H1 (cell line): ENCODE results near the gene SCGB1D4. TPM values are rescaled to one million over a fixed set of nuclear protein-coding genes. Genes with fewer than 3 reads are reported as not detected.

Source experiments
- CTCF ChIA-PET: fragments of 300-600 bp; sonication (Branson Sonifier 250); formaldehyde crosslinking; loops from one replicate; lab custom pipeline; 2021; ENCODE audit not compliant: partially characterized antibody; lab: Charles Lee
- POLR2A ChIA-PET: fragments of 300-600 bp; sonication (Branson Sonifier 250); formaldehyde crosslinking; loops from one replicate; lab custom pipeline; 2021; ENCODE audit warnings: inconsistent platforms; ENCODE audit not compliant: partially characterized antibody; lab: Charles Lee
- DNase-seq, 2 experiments: peaks; one replicate each; pipeline versions ENCODE4 v3.0.0 to v3.0.0-alpha.2; 2010 to 2022; ENCODE audit warnings: low spot score in 2 of 2, low read depth in 1 of 2, mixed read lengths in 1 of 2
- FAIRE-seq: peaks from 2 replicates; lab custom pipeline; 2011; peaks lifted over from hg19 to GRCh38; lab: Jason Lieb, UNC
- H2AFZ ChIP-seq: 2 replicates; pipeline ENCODE4 v1.8.1; 2012; ENCODE audit warnings: low read length, inconsistent platforms
- H2AK5ac ChIP-seq: 2 replicates; pipeline ENCODE4 v1.6.1; 2013; ENCODE audit warnings: low read depth, low read length
- H2BK120ac ChIP-seq: replicated peaks from 2 replicates; pipeline ENCODE3; 2013; ENCODE audit warnings: low read depth, low read length, inconsistent platforms
- H2BK12ac ChIP-seq: 2 replicates; pipeline ENCODE4 v1.6.1; 2013; ENCODE audit warnings: low read depth, low read length
- H2BK15ac ChIP-seq: 2 replicates; pipeline ENCODE4 v1.6.1; 2013; ENCODE audit warnings: low read length
- H2BK20ac ChIP-seq: 2 replicates; pipeline ENCODE4 v1.6.1; 2013; ENCODE audit warnings: low read length
- H2BK5ac ChIP-seq: 2 replicates; pipeline ENCODE4 v1.6.1; 2013; ENCODE audit warnings: low read depth, low read length
- H3K14ac ChIP-seq: 2 replicates; pipeline ENCODE4 v1.6.1; 2013; ENCODE audit warnings: inconsistent platforms; ENCODE audit not compliant: insufficient read length
- H3K18ac ChIP-seq: 2 replicates; pipeline ENCODE4 v1.6.1; 2013; ENCODE audit warnings: low read length; ENCODE audit errors: extremely low read depth
- H3K23ac ChIP-seq: 2 replicates; pipeline ENCODE4 v1.6.1; 2013; ENCODE audit warnings: inconsistent platforms; ENCODE audit not compliant: insufficient read length
- H3K23me2 ChIP-seq: 2 replicates; pipeline ENCODE4 v1.6.1; 2013; ENCODE audit warnings: low read depth, low read length
- H3K27ac ChIP-seq: 2 replicates; pipeline ENCODE4 v1.6.1; 2011; ENCODE audit warnings: low read depth, low read length, inconsistent platforms
- H3K27me3 ChIP-seq, 4 experiments: replicated peaks in 1 of 4; 1 replicate in 1 of 4; 2 replicates in 3 of 4; pipeline versions ENCODE4 v1.6.1 to v1.8.1; 2011 to 2013; ENCODE audit warnings: low read length in 3 of 4, mild to moderate bottlenecking in 3 of 4, inconsistent platforms in 2 of 4, mixed read lengths in 2 of 4, moderate library complexity in 1 of 4; ENCODE audit not compliant: control insufficient read depth in 3 of 4, insufficient read depth in 3 of 4; ENCODE audit errors: extremely low read depth in 1 of 4
- H3K36me3 ChIP-seq, 4 experiments: 2 replicates each; pipeline versions ENCODE4 v1.6.1 to v1.8.1; 2011 to 2013; ENCODE audit warnings: mild to moderate bottlenecking in 4 of 4, low read length in 3 of 4, moderate library complexity in 2 of 4, control low read depth in 1 of 4, inconsistent platforms in 1 of 4; ENCODE audit not compliant: insufficient read depth in 4 of 4, control insufficient read depth in 2 of 4
- H3K4ac ChIP-seq: replicated peaks from 2 replicates; pipeline ENCODE3; 2013; ENCODE audit warnings: low read length, low read depth, mixed read lengths, inconsistent platforms; ENCODE audit not compliant: insufficient read length
- H3K4me1 ChIP-seq, 4 experiments: replicated peaks in 1 of 4; 1 replicate in 1 of 4; 2 replicates in 3 of 4; pipeline versions ENCODE4 v1.6.1 to v1.8.1; 2011 to 2013; ENCODE audit warnings: low read length in 3 of 4, inconsistent platforms in 2 of 4, mixed read lengths in 1 of 4; ENCODE audit not compliant: insufficient read depth in 4 of 4, control insufficient read depth in 3 of 4
- H3K4me2 ChIP-seq, 2 experiments: 2 replicates each; pipeline versions ENCODE4 v1.6.1 to v1.8.1; 2011 to 2013; ENCODE audit warnings: low read depth in 2 of 2, low read length in 2 of 2, control low read depth in 1 of 2, inconsistent platforms in 1 of 2, mild to moderate bottlenecking in 1 of 2; ENCODE audit not compliant: insufficient read depth in 1 of 2
- H3K4me3 ChIP-seq, 4 experiments: fragments of 200-600, 300-600 bp in 1 of 4; sonication (generic), shearing (Covaris generic), sonication (Bioruptor Twin) in 1 of 4; 2 replicates each; pipeline versions ENCODE4 v1.5.1 to v1.8.1; 2011 to 2016; ENCODE audit warnings: low read length in 4 of 4, low read depth in 3 of 4, control low read depth in 2 of 4, inconsistent platforms in 2 of 4, mild to moderate bottlenecking in 2 of 4, mixed read lengths in 1 of 4, moderate library complexity in 1 of 4; ENCODE audit not compliant: insufficient read depth in 2 of 4; ENCODE audit errors: extremely low read depth in 1 of 4
- H3K56ac ChIP-seq: replicated peaks from 2 replicates; pipeline ENCODE3; 2013; ENCODE audit warnings: low read depth, mild to moderate bottlenecking, mixed read lengths, low read length, inconsistent platforms; ENCODE audit not compliant: insufficient read length
- H3K79me1 ChIP-seq: 2 replicates; pipeline ENCODE4 v1.6.1; 2013; ENCODE audit warnings: low read depth, low read length, control low read depth
- H3K79me2 ChIP-seq, 2 experiments: 2 replicates each; pipeline versions ENCODE4 v1.6.1 to v1.8.1; 2012 to 2013; ENCODE audit warnings: low read length in 2 of 2, mild to moderate bottlenecking in 2 of 2, inconsistent platforms in 1 of 2; ENCODE audit not compliant: insufficient read depth in 2 of 2, control insufficient read depth in 1 of 2
- H3K9ac ChIP-seq, 4 experiments: replicated peaks in 1 of 4; 1 replicate in 1 of 4; 2 replicates in 3 of 4; pipeline versions ENCODE4 v1.6.1 to v1.8.1; 2011 to 2013; ENCODE audit warnings: low read depth in 3 of 4, low read length in 3 of 4, control low read depth in 2 of 4, mild to moderate bottlenecking in 2 of 4, moderate library complexity in 2 of 4, inconsistent platforms in 1 of 4; ENCODE audit errors: extremely low read depth in 1 of 4
- H3K9me3 ChIP-seq, 2 experiments: 2 replicates each; pipeline versions ENCODE4 v1.6.1 to v1.8.1; 2012 to 2013; ENCODE audit warnings: mild to moderate bottlenecking in 2 of 2, moderate library complexity in 2 of 2, control low read depth in 1 of 2, inconsistent platforms in 1 of 2, low read depth in 1 of 2, low read length in 1 of 2, mixed read lengths in 1 of 2; ENCODE audit not compliant: insufficient read depth in 2 of 2
- H4K20me1 ChIP-seq, 2 experiments: replicated peaks in 1 of 2; 2 replicates each; pipeline versions ENCODE3 to v1.8.1; 2011 to 2013; ENCODE audit warnings: inconsistent platforms in 2 of 2, low read length in 2 of 2, mild to moderate bottlenecking in 1 of 2; ENCODE audit not compliant: insufficient read depth in 2 of 2, control insufficient read depth in 1 of 2
- H4K5ac ChIP-seq: 2 replicates; pipeline ENCODE4 v1.6.1; 2013; ENCODE audit warnings: low read length, low read depth, mixed read lengths, inconsistent platforms; ENCODE audit not compliant: insufficient read length
- H4K8ac ChIP-seq: 2 replicates; pipeline ENCODE4 v1.8.0; 2013; ENCODE audit warnings: mild to moderate bottlenecking, moderate library complexity, low read length, inconsistent platforms; ENCODE audit not compliant: insufficient read depth; ENCODE audit errors: extremely low read depth
- H4K91ac ChIP-seq: replicated peaks from 2 replicates; pipeline ENCODE3; 2013; ENCODE audit warnings: low read length, mixed read lengths, inconsistent platforms; ENCODE audit not compliant: insufficient read length
- SP1 ChIP-seq: IDR thresholded peaks from 2 replicates; pipeline ENCODE4 v1.6.1; 2011; ENCODE audit warnings: low read depth, low read length
- WGBS, 2 experiments: shearing (Covaris generic) in 1 of 2; methylation state at CpG; one replicate each; pipeline versions ENCODE4 v1.1.6 to v1.1.7; 2013 to 2015; ENCODE audit warnings: low lambda C conversion rate in 2 of 2, mixed read lengths in 2 of 2, inconsistent platforms in 1 of 2, low coverage in 1 of 2, missing lambda C conversion rate in 1 of 2; ENCODE audit not compliant: insufficient replicate concordance in 2 of 2, insufficient coverage in 1 of 2, insufficient read length in 1 of 2; ENCODE audit errors: extremely low coverage in 1 of 2, missing lambda C conversion rate in 1 of 2; 5-methylcytosine and 5-hydroxymethylcytosine counted together
- polyA plus RNA-seq, 7 experiments: library from polyadenylated mRNA; depleted of rRNA in 3 of 7; stranded (reverse) in 5 of 7; unstranded in 2 of 7; fragments of >200 nt in 5 of 7; fragments of 200-250 nt in 2 of 7; gene quantifications; 1 replicate in 5 of 7; 2 replicates in 1 of 7; 4 replicates in 1 of 7; pipeline versions ENCODE4 v1.2.1 to v1.2.3, GENCODE V29; 2011 to 2013; ENCODE audit warnings: missing spikeins in 2 of 7, mixed read lengths in 2 of 7
- total RNA-seq: library from RNA; stranded (reverse); fragmentation: NEBNext Ultra II Directional; extraction: Animal tissue kit (Norgen Biotek cat#: 25700); gene quantifications from 2 replicates; pipeline ENCODE4 v1.2.1, GENCODE V29; 2021

Gene SCGB1D4
- total and polyA plus RNA-seq, 2 of the 8 experiments (the other 6 are each of a cell fraction or from before 2014, with no cell fraction given): not detected

- Histone ChIP-seq H3K27me3 (no peaks in the 10 kb centered on the region), H3K79me1 (no peaks in the 10 kb centered on the region), H3K23me2 (peaks cover 2% of the 10 kb centered on the region), H2AK5ac (no peak overlapping the region), H3K4me2 (no peak overlapping the region), H3K4ac (no peak overlapping the region), H2BK12ac (no peak overlapping the region), H3K4me3 (no peak overlapping the region), H4K91ac (no peak overlapping the region), H4K5ac (no peak overlapping the region), H3K9ac (no peak overlapping the region), H2BK20ac (no peak overlapping the region), H2BK15ac (no peak overlapping the region), H2AFZ (no peak overlapping the region), H3K4me1 (no peaks in the 10 kb centered on the region), H3K23ac (no peak overlapping the region), H3K36me3 (no peaks in the 10 kb centered on the region), H4K20me1 (no peaks in the 10 kb centered on the region), H2BK5ac (no peak overlapping the region), H3K56ac (no peak overlapping the region), H3K27ac (no peak overlapping the region), H3K14ac (no peak overlapping the region), H3K79me2 (no peaks in the 10 kb centered on the region), H4K8ac (no peak overlapping the region; the same call in 1 of the 2 replicates), H3K9me3 (0 out of 4 replicates have a peak, but pooled peaks cover 0 to 2% of the 10 kb centered on the region in 2 experiments), H2BK120ac (no peak overlapping the region), H3K18ac (no peak overlapping the region)
- 75% methylated on average over 5 of the region's 5 CpGs; no CpG with 5 or more reads in 1 of the 2 experiments for WGBS, 2 experiments
- CTCF ChIA-PET: interaction anchor here (0.9 to 1.2 kb wide), 2 partner anchors 10 to 32 kb away, joined by 3 read pairs; no protein-coding TSS in a partner anchor
- FAIRE-seq (no peak), DNase-seq (no peak)
- POLR2A ChIA-PET: no interaction called here
- TF ChIP-seq SP1: no peak
Observed at GRCh38 chr11:62273284-62273683, 25.6 kb downstream of the SCGB1D4 start.
